H9 (cell line): ENCODE results near the gene QDPR. TPM values are rescaled to one million over a fixed set of nuclear protein-coding genes. Genes with fewer than 3 reads are reported as not detected.

ENCODE experiments used
- DNase-seq: peaks from one replicate; pipeline ENCODE4 v3.0.0-alpha.2; 2017
- H2AFZ ChIP-seq: one replicate; pipeline ENCODE4 v1.6.1; 2013; ENCODE audit warnings: mild to moderate bottlenecking, low read length, control low read depth, moderate library complexity
- H2AK5ac ChIP-seq: 2 replicates; pipeline ENCODE4 v1.6.1; 2013; ENCODE audit warnings: low read length, control low read depth, mixed read lengths; ENCODE audit not compliant: insufficient read length
- H2BK120ac ChIP-seq: one replicate; pipeline ENCODE4 v1.6.1; 2013; ENCODE audit warnings: low read depth, mild to moderate bottlenecking, low read length, control low read depth, inconsistent platforms; ENCODE audit not compliant: poor library complexity, severe bottlenecking
- H2BK12ac ChIP-seq: 2 replicates; pipeline ENCODE4 v1.6.1; 2013; ENCODE audit warnings: low read length, control low read depth, mixed read lengths, low read depth; ENCODE audit not compliant: insufficient read length
- H2BK15ac ChIP-seq: 2 replicates; pipeline ENCODE4 v1.6.1; 2013; ENCODE audit warnings: low read depth, low read length, control low read depth
- H2BK20ac ChIP-seq: one replicate; pipeline ENCODE4 v1.6.1; 2013; ENCODE audit warnings: low read depth, mild to moderate bottlenecking, low read length, control low read depth, inconsistent platforms; ENCODE audit not compliant: poor library complexity, severe bottlenecking
- H2BK5ac ChIP-seq: 2 replicates; pipeline ENCODE4 v1.6.1; 2013; ENCODE audit warnings: low read length, control low read depth, mixed read lengths; ENCODE audit not compliant: insufficient read length
- H3K14ac ChIP-seq: 2 replicates; pipeline ENCODE4 v1.6.1; 2013; ENCODE audit warnings: low read length, control low read depth; ENCODE audit not compliant: insufficient read depth
- H3K18ac ChIP-seq: 2 replicates; pipeline ENCODE4 v1.6.1; 2013; ENCODE audit warnings: low read depth, mild to moderate bottlenecking, mixed read lengths, low read length, control low read depth; ENCODE audit not compliant: insufficient read length
- H3K23ac ChIP-seq: 2 replicates; pipeline ENCODE4 v1.6.1; 2013; ENCODE audit warnings: low read length, control low read depth, mixed read lengths, low read depth; ENCODE audit not compliant: insufficient read length
- H3K23me2 ChIP-seq: 2 replicates; pipeline ENCODE4 v1.6.1; 2013; ENCODE audit warnings: low read depth, mild to moderate bottlenecking, mixed read lengths, low read length, control low read depth; ENCODE audit not compliant: insufficient read length, poor library complexity, severe bottlenecking
- H3K27ac ChIP-seq: 2 replicates; pipeline ENCODE4 v1.5.1; 2013; ENCODE audit warnings: low read length, control low read depth, mixed read lengths, low read depth; ENCODE audit not compliant: insufficient read length
- H3K27me3 ChIP-seq: 2 replicates; pipeline ENCODE4 v1.6.1; 2013; ENCODE audit warnings: low read length, control low read depth, inconsistent platforms; ENCODE audit not compliant: insufficient read depth
- H3K4ac ChIP-seq: 2 replicates; pipeline ENCODE4 v1.6.1; 2013; ENCODE audit warnings: low read depth, mild to moderate bottlenecking, control low read depth, inconsistent platforms, low read length, moderate library complexity
- H3K4me1 ChIP-seq: 2 replicates; pipeline ENCODE4 v1.6.1; 2013; ENCODE audit warnings: low read length, control low read depth, inconsistent platforms; ENCODE audit not compliant: insufficient read depth
- H3K4me2 ChIP-seq: 2 replicates; pipeline ENCODE4 v1.6.1; 2013; ENCODE audit warnings: low read length, control low read depth, mixed read lengths; ENCODE audit not compliant: insufficient read length, insufficient read depth
- H3K56ac ChIP-seq: 2 replicates; pipeline ENCODE4 v1.6.1; 2013; ENCODE audit warnings: low read depth, mild to moderate bottlenecking, mixed read lengths, low read length, control low read depth; ENCODE audit not compliant: insufficient read length
- H3K79me1 ChIP-seq: 2 replicates; pipeline ENCODE4 v1.6.1; 2013; ENCODE audit warnings: low read depth, mild to moderate bottlenecking, moderate library complexity, low read length, control low read depth, inconsistent platforms; ENCODE audit not compliant: insufficient read depth, poor library complexity, severe bottlenecking
- H3K79me2 ChIP-seq: 2 replicates; pipeline ENCODE4 v1.6.1; 2013; ENCODE audit warnings: low read length, control low read depth, inconsistent platforms; ENCODE audit not compliant: insufficient read depth
- H3K9ac ChIP-seq: 2 replicates; pipeline ENCODE4 v1.6.1; 2013; ENCODE audit warnings: low read length, control low read depth, mixed read lengths; ENCODE audit not compliant: insufficient read length; ENCODE audit errors: extremely low read depth
- H3K9me3 ChIP-seq: one replicate; pipeline ENCODE4 v1.6.1; 2013; ENCODE audit warnings: low read depth, low read length, inconsistent platforms; ENCODE audit not compliant: control insufficient read depth
- H3T11ph ChIP-seq: one replicate; pipeline ENCODE4 v1.6.1; 2013; ENCODE audit warnings: mild to moderate bottlenecking, low read length, control low read depth, inconsistent platforms
- H4K20me1 ChIP-seq: one replicate; pipeline ENCODE4 v1.6.1; 2013; ENCODE audit not compliant: control insufficient read depth, insufficient read length, insufficient read depth
- H4K5ac ChIP-seq: 2 replicates; pipeline ENCODE4 v1.6.1; 2013; ENCODE audit warnings: low read depth, mild to moderate bottlenecking, mixed read lengths, low read length, control low read depth; ENCODE audit not compliant: insufficient read length
- H4K8ac ChIP-seq: replicated peaks from 2 replicates; pipeline ENCODE4 v1.6.1; 2013; ENCODE audit warnings: low read length, control low read depth, mixed read lengths, low read depth; ENCODE audit not compliant: insufficient read length
- H4K91ac ChIP-seq: 2 replicates; pipeline ENCODE4 v1.6.1; 2013; ENCODE audit warnings: low read depth, mild to moderate bottlenecking, moderate library complexity, mixed read lengths, low read length, control low read depth; ENCODE audit not compliant: insufficient read length
- H3K27ac Mint-ChIP-seq, 3 experiments: 2 replicates in 2 of 3; 3 replicates in 1 of 3; pipeline ENCODE4 v1.8.0; 2020 to 2021; ENCODE audit warnings: mixed read lengths in 3 of 3, mild to moderate bottlenecking in 1 of 3, moderate library complexity in 1 of 3
- H3K27me3 Mint-ChIP-seq: 2 replicates; pipeline ENCODE4 v1.8.0; 2021; ENCODE audit warnings: low read depth, mild to moderate bottlenecking, moderate library complexity, mixed read lengths
- H3K36me3 Mint-ChIP-seq, 3 experiments: 2 replicates in 2 of 3; 3 replicates in 1 of 3; pipeline ENCODE4 v1.8.0; 2020 to 2021; ENCODE audit warnings: low read depth in 3 of 3, mixed read lengths in 3 of 3; ENCODE audit not compliant: insufficient read depth in 1 of 3
- H3K4me1 Mint-ChIP-seq, 2 experiments: 2 replicates each; pipeline ENCODE4 v1.8.0; 2020; ENCODE audit warnings: mixed read lengths in 2 of 2
- H3K4me3 Mint-ChIP-seq, 2 experiments: 2 replicates in 1 of 2; 3 replicates in 1 of 2; pipeline ENCODE4 v1.8.0; 2020 to 2021; ENCODE audit warnings: mild to moderate bottlenecking in 2 of 2, mixed read lengths in 2 of 2, moderate library complexity in 1 of 2
- H3K9me3 Mint-ChIP-seq, 2 experiments: 2 replicates in 1 of 2; 3 replicates in 1 of 2; pipeline ENCODE4 v1.8.0; 2020; ENCODE audit warnings: mild to moderate bottlenecking in 2 of 2, mixed read lengths in 2 of 2, moderate library complexity in 1 of 2
- total RNA-seq: library from RNA; stranded (reverse); gene quantifications from 2 replicates; pipeline ENCODE4 v1.2.1, GENCODE V29; 2021
- TF ChIP-seq, protein P1 (sequence below): fragments of 200-600 bp; sonication (generic); conservative IDR thresholded peaks from 3 replicates; pipeline ENCODE4 v1.8.0; 2021; ENCODE audit warnings: antibody characterized with exemption, mild to moderate bottlenecking

Gene QDPR
- total RNA-seq, 1 experiment from 2014 or later: 23.5 TPM

DNA sequence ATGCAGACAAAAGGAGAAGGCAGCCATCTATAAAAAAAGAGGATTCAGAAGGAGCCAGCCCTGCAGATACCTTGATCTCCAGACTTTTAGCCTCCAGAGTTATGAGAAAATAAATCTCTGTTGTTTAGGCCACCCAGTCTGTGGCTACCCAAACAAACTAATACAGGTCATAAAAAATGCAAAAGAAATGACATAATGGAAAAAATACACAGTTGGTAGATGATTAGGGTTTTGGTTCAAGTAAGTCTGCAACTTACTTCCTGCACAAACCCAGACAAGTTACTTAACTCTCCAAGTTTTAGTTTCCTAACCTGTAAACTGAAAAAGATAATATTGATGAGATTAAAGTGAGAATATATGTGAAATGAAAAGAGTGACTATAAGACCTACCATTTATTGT, 11.3 kb downstream of the QDPR start:
- no peaks in the 10 kb centered on the region for H3K9me3 ChIP-seq
- H3K4me3 Mint-ChIP-seq: no peak overlapping the region
- no peak for DNase-seq
- no peak overlapping the region for H2BK120ac ChIP-seq
- no peak overlapping the region for H3K4ac ChIP-seq
- no peak overlapping the region for H3T11ph ChIP-seq
- H3K4me2 ChIP-seq: no peak overlapping the region
- no peaks in the 10 kb centered on the region for H3K27me3 ChIP-seq
- H2BK15ac ChIP-seq: no peak overlapping the region
- H3K23me2 ChIP-seq: no peaks in the 10 kb centered on the region
- no peaks in the 10 kb centered on the region for H3K4me1 Mint-ChIP-seq
- no peaks in the 10 kb centered on the region for H4K20me1 ChIP-seq
- H2BK5ac ChIP-seq: no peak overlapping the region
- no peak overlapping the region for H3K27ac ChIP-seq
- no peak overlapping the region for H3K14ac ChIP-seq
- no peak overlapping the region for H2BK12ac ChIP-seq
- H3K18ac ChIP-seq: no peak overlapping the region
- H3K56ac ChIP-seq: no peak overlapping the region
- no peak overlapping the region for H2BK20ac ChIP-seq
- H3K9me3 Mint-ChIP-seq: no peaks in the 10 kb centered on the region
- no peak overlapping the region for H3K23ac ChIP-seq
- H3K79me2 ChIP-seq: no peaks in the 10 kb centered on the region
- H3K79me1 ChIP-seq: no peaks in the 10 kb centered on the region
- H2AK5ac ChIP-seq: no peak overlapping the region
- H3K36me3 Mint-ChIP-seq: peaks cover 3 to 29% (median 11%) of the 10 kb centered on the region in 3 experiments; a peak in 5 of 7 replicates
- H3K27me3 Mint-ChIP-seq: no peaks in the 10 kb centered on the region
- no peak overlapping the region for H2AFZ ChIP-seq
- no peaks in the 10 kb centered on the region for H3K4me1 ChIP-seq
- no peak overlapping the region for H4K91ac ChIP-seq
- no peak overlapping the region for H3K9ac ChIP-seq
- H4K5ac ChIP-seq: no peak overlapping the region
- TF ChIP-seq, protein P1, sequence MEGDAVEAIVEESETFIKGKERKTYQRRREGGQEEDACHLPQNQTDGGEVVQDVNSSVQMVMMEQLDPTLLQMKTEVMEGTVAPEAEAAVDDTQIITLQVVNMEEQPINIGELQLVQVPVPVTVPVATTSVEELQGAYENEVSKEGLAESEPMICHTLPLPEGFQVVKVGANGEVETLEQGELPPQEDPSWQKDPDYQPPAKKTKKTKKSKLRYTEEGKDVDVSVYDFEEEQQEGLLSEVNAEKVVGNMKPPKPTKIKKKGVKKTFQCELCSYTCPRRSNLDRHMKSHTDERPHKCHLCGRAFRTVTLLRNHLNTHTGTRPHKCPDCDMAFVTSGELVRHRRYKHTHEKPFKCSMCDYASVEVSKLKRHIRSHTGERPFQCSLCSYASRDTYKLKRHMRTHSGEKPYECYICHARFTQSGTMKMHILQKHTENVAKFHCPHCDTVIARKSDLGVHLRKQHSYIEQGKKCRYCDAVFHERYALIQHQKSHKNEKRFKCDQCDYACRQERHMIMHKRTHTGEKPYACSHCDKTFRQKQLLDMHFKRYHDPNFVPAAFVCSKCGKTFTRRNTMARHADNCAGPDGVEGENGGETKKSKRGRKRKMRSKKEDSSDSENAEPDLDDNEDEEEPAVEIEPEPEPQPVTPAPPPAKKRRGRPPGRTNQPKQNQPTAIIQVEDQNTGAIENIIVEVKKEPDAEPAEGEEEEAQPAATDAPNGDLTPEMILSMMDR: no peak
- no peak overlapping the region for H3K27ac Mint-ChIP-seq
- no peak overlapping the region for H4K8ac ChIP-seq
